Sigmoid colon (tissue), 4 donors: ENCODE measurements around the gene PPP1R15B.

Experiments used
- CTCF ChIP-seq, 4 experiments: fragments of 450-650 bp in 3 of 4; fragments of 200-600 bp in 1 of 4; IDR thresholded peaks; one replicate each; pipeline ENCODE4 v1.5.1; 2016 to 2019; ENCODE audit warnings: antibody characterized with exemption in 4 of 4, mild to moderate bottlenecking in 3 of 4, moderate library complexity in 2 of 4
- EP300 ChIP-seq, 4 donors: sonication (generic); formaldehyde crosslinking; IDR thresholded peaks; one replicate each; pipeline ENCODE4 v1.6.1; 2017; ENCODE audit warnings: antibody characterized with exemption in 4 of 4
- POLR2A ChIP-seq, 2 donors: fragments of 450-650 bp; IDR thresholded peaks; one replicate each; pipeline ENCODE4 v1.6.1; 2016; ENCODE audit warnings: antibody characterized with exemption in 2 of 2, mild to moderate bottlenecking in 2 of 2, moderate library complexity in 2 of 2
- POLR2AphosphoS5 ChIP-seq, 4 donors: sonication (generic); formaldehyde crosslinking; IDR thresholded peaks; one replicate each; pipeline ENCODE4 v1.6.1; 2017; ENCODE audit warnings: antibody characterized with exemption in 4 of 4

DNA sequence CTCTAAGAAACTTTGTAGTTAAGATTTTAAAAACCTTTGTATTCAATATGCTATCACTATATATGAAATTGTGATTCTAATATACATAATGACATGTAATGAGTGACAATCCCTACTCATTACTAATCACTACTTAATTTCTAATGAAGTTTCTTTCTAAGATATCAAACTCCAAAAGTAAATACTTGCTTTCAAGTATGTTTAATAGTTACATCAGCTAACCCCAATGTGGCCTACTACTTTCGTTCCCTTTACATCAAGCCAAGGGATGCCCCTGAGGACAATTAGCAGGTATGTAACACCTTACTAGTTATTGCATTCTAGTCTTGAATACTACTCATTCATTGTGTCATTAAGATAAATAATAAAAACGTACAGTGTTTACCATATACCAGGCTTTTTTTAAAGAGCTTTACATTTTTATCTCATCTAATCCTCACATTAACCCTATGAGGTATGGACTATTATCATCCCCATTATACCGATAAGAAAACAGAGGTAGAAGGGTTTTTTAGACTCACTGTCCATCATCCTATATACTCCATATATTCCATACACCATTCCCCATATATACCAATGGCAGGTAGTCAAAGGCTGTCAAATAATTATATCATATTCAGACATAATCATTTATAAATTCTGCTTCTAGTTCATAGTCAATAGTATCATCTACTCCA is 4.2 kb downstream of the PPP1R15B start:
- no peak for TF ChIP-seq CTCF (IDR thresholded peaks at IDR 0.05)
- no peak for TF ChIP-seq POLR2A (IDR thresholded peaks at IDR 0.05)
- TF ChIP-seq POLR2AphosphoS5 (IDR thresholded peaks at IDR 0.05), result no peak
- no peak for TF ChIP-seq EP300 (IDR thresholded peaks at IDR 0.05)
